K562 (cell line): ENCODE results near the gene DBF4B. TPM values are rescaled to one million over a fixed set of nuclear protein-coding genes. Genes with fewer than 3 reads are reported as not detected.
A peak's percentile ranks its signal among the peaks of the same experiment; 100 is the strongest.

Experiments used
- ADNP ChIP-seq: fragments of 200-800 bp; sonication (Bioruptor generic); IDR thresholded peaks from 2 replicates; pipeline ENCODE4 v1.6.1; 2016; ENCODE audit warnings: missing genetic modification characterization, missing compliant biosample characterization
- ARID1B ChIP-seq: fragments of 450-650 bp; IDR thresholded peaks from 2 replicates; pipeline ENCODE4 v1.6.1; 2016; ENCODE audit warnings: antibody characterized with exemption, mild to moderate bottlenecking, inconsistent platforms
- HDAC2 ChIP-seq: fragments of 450-650 bp; IDR thresholded peaks from 2 replicates; pipeline ENCODE4 v1.6.1; 2016; ENCODE audit warnings: mild to moderate bottlenecking
- L3MBTL2 ChIP-seq: fragments of 450-650 bp; IDR thresholded peaks from 2 replicates; pipeline ENCODE4 v1.6.1; 2016; ENCODE audit warnings: mild to moderate bottlenecking, moderate library complexity
- MAFF ChIP-seq: IDR thresholded peaks from 2 replicates; pipeline ENCODE4 v1.6.1; 2012; ENCODE audit warnings: low read length, improper control_type of control experiment
- NR3C1 ChIP-seq: sonication (generic); formaldehyde crosslinking; IDR thresholded peaks from 2 replicates; pipeline ENCODE4 v1.8.1; 2022; ENCODE audit warnings: missing genetic modification reagents
- RUNX1 ChIP-seq: sonication (generic); IDR thresholded peaks from 2 replicates; pipeline ENCODE4 v1.6.1; 2016; ENCODE audit warnings: antibody characterized with exemption, low read depth
- ZNF263 ChIP-seq: sonication (generic); formaldehyde crosslinking; IDR thresholded peaks from 2 replicates; pipeline ENCODE4 v1.8.0; 2022; ENCODE audit warnings: mild to moderate bottlenecking, missing genetic modification reagents, borderline replicate concordance
- ZSCAN32 ChIP-seq: fragments of 450-650 bp; formaldehyde crosslinking; IDR thresholded peaks from 2 replicates; pipeline ENCODE4 v1.4.0; 2020; ENCODE audit warnings: mild to moderate bottlenecking, moderate library complexity
- polyA plus RNA-seq, 8 experiments: library from polyadenylated mRNA; depleted of rRNA in 4 of 8; stranded (reverse) in 5 of 8; unstranded in 3 of 8; fragments of >200 nt; fragmentation: Nextera tagmentation in 2 of 8; fragmentation: Illumina TruSeq in 1 of 8; extraction: Ambion mirVana in 2 of 8; extraction: Trizol in 1 of 8; gene quantifications; 2 replicates each; pipeline versions ENCODE4 v1.2.1 to v1.2.3, GENCODE V29; 2011 to 2014; ENCODE audit warnings: inconsistent platforms in 1 of 8, missing spikeins in 1 of 8
- total RNA-seq, 7 experiments: library from RNA; depleted of rRNA in 6 of 7; stranded (reverse); fragments of >200 nt in 6 of 7; fragmentation: Illumina TruSeq in 2 of 7; extraction: Trizol in 2 of 7; gene quantifications; 2 replicates each; pipeline versions ENCODE4 v1.2.1 to v1.2.3, GENCODE V29; 2011 to 2021; ENCODE audit warnings: low replicate concordance in 1 of 7
- TF ChIP-seq, protein P1 (sequence below): fragments of 450-650 bp; IDR thresholded peaks from 2 replicates; pipeline ENCODE4 v1.6.1; 2016; ENCODE audit warnings: low read depth, mild to moderate bottlenecking, moderate library complexity
- TF ChIP-seq, protein P2 (sequence below): sonication (generic); formaldehyde crosslinking; IDR thresholded peaks from 2 replicates; pipeline ENCODE4 v1.8.1; 2023; ENCODE audit warnings: mild to moderate bottlenecking, missing genetic modification reagents
- TF ChIP-seq, protein P3 (sequence below), 2 experiments: fragments of 450-650 bp; IDR thresholded peaks; 2 replicates each; pipeline ENCODE4 v1.6.1; 2018; ENCODE audit warnings: mild to moderate bottlenecking in 2 of 2, low read depth in 1 of 2; ENCODE audit not compliant: partially characterized antibody in 2 of 2
- TF ChIP-seq, protein P4 (sequence below): sonication (generic); formaldehyde crosslinking; IDR thresholded peaks from 2 replicates; pipeline ENCODE4 v1.8.1; 2023; ENCODE audit warnings: missing genetic modification reagents, mild to moderate bottlenecking, borderline replicate concordance
- TF ChIP-seq, protein P5 (sequence below): fragments of 450-650 bp; IDR thresholded peaks from one replicate; pipeline ENCODE4 v1.6.1; 2018; ENCODE audit warnings: mild to moderate bottlenecking, moderate library complexity; ENCODE audit not compliant: partially characterized antibody

Gene DBF4B
- total and polyA plus RNA-seq, 9 of the 15 experiments (the other 6 are each of a cell fraction or from before 2014, with no cell fraction given), result 2.5 to 26.9 (median 14.6) TPM

DNA sequence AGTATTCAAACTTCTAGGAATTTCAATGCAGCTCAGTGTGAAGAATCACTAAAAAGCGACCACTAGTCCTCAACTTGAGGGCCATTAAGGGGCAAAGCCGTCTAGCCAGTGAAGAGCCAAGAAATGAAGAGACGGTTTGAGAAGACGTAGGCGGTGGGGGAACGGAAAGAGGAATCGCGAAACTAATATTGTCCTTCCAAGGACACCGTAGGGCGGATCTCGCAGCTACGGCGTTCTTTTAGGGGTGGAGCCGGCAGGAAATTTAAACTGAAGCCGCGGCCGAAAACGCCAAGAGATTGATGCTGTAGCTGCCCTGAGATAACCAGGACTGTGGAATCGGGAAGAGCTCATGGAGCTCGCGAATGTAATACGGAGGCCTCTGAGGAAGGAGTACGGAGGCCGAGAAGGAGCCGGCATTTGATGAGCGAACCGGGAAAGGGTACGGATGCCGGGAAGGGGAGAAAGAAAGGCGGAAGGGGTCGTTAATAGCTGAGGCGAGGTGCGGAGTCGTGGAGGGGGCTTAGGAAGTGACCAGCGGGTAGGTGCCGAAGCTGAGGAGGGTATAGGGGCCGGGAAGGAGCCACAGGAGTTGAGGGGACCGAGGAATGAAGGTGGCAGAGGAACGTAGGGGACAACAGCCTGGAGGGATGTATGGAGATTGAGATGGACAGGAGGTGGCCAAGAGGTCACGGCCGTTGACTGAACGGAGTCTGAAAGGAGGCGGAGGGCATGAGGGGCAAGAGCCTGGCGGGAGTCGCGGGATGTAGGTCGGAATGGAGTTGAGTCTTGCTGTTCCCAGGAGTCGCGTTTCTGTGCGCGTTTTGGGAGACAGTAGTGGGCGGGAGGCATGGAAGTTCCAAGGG is at the start of gene DBF4B (continued):
- TF ChIP-seq, protein P1, sequence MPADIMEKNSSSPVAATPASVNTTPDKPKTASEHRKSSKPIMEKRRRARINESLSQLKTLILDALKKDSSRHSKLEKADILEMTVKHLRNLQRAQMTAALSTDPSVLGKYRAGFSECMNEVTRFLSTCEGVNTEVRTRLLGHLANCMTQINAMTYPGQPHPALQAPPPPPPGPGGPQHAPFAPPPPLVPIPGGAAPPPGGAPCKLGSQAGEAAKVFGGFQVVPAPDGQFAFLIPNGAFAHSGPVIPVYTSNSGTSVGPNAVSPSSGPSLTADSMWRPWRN, result no peak
- TF ChIP-seq HDAC2, result 0 out of 2 replicates have a peak, but pooled peaks have one; percentile 17
- no peak for TF ChIP-seq MAFF
- 0 out of 2 replicates have a peak, but pooled peaks have one; percentile 14 for TF ChIP-seq ZNF263 (CRISPR knock-in tag)
- TF ChIP-seq ADNP (tag), result no peak
- TF ChIP-seq ZSCAN32, result no peak
- TF ChIP-seq, protein P2, sequence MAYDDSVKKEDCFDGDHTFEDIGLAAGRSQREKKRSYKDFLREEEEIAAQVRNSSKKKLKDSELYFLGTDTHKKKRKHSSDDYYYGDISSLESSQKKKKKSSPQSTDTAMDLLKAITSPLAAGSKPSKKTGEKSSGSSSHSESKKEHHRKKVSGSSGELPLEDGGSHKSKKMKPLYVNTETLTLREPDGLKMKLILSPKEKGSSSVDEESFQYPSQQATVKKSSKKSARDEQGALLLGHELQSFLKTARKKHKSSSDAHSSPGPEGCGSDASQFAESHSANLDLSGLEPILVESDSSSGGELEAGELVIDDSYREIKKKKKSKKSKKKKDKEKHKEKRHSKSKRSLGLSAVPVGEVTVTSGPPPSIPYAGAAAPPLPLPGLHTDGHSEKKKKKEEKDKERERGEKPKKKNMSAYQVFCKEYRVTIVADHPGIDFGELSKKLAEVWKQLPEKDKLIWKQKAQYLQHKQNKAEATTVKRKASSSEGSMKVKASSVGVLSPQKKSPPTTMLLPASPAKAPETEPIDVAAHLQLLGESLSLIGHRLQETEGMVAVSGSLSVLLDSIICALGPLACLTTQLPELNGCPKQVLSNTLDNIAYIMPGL (CRISPR knock-in tag), result no peak
- no peak for TF ChIP-seq RUNX1
- TF ChIP-seq L3MBTL2, result peak; percentile 47; the same call in 1 of the 2 replicates
- TF ChIP-seq, protein P3, sequence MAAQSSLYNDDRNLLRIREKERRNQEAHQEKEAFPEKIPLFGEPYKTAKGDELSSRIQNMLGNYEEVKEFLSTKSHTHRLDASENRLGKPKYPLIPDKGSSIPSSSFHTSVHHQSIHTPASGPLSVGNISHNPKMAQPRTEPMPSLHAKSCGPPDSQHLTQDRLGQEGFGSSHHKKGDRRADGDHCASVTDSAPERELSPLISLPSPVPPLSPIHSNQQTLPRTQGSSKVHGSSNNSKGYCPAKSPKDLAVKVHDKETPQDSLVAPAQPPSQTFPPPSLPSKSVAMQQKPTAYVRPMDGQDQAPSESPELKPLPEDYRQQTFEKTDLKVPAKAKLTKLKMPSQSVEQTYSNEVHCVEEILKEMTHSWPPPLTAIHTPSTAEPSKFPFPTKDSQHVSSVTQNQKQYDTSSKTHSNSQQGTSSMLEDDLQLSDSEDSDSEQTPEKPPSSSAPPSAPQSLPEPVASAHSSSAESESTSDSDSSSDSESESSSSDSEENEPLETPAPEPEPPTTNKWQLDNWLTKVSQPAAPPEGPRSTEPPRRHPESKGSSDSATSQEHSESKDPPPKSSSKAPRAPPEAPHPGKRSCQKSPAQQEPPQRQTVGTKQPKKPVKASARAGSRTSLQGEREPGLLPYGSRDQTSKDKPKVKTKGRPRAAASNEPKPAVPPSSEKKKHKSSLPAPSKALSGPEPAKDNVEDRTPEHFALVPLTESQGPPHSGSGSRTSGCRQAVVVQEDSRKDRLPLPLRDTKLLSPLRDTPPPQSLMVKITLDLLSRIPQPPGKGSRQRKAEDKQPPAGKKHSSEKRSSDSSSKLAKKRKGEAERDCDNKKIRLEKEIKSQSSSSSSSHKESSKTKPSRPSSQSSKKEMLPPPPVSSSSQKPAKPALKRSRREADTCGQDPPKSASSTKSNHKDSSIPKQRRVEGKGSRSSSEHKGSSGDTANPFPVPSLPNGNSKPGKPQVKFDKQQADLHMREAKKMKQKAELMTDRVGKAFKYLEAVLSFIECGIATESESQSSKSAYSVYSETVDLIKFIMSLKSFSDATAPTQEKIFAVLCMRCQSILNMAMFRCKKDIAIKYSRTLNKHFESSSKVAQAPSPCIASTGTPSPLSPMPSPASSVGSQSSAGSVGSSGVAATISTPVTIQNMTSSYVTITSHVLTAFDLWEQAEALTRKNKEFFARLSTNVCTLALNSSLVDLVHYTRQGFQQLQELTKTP (IDR thresholded peaks at IDR 0.05; ENCODE audit: low read depth in 1 of 2, partially characterized antibody in 2 of 2), result peak; percentile 33 to 70
- no peak; the same call in 1 of the 2 replicates for TF ChIP-seq ARID1B
- TF ChIP-seq NR3C1 (CRISPR knock-in tag), result no peak
- TF ChIP-seq, protein P4, sequence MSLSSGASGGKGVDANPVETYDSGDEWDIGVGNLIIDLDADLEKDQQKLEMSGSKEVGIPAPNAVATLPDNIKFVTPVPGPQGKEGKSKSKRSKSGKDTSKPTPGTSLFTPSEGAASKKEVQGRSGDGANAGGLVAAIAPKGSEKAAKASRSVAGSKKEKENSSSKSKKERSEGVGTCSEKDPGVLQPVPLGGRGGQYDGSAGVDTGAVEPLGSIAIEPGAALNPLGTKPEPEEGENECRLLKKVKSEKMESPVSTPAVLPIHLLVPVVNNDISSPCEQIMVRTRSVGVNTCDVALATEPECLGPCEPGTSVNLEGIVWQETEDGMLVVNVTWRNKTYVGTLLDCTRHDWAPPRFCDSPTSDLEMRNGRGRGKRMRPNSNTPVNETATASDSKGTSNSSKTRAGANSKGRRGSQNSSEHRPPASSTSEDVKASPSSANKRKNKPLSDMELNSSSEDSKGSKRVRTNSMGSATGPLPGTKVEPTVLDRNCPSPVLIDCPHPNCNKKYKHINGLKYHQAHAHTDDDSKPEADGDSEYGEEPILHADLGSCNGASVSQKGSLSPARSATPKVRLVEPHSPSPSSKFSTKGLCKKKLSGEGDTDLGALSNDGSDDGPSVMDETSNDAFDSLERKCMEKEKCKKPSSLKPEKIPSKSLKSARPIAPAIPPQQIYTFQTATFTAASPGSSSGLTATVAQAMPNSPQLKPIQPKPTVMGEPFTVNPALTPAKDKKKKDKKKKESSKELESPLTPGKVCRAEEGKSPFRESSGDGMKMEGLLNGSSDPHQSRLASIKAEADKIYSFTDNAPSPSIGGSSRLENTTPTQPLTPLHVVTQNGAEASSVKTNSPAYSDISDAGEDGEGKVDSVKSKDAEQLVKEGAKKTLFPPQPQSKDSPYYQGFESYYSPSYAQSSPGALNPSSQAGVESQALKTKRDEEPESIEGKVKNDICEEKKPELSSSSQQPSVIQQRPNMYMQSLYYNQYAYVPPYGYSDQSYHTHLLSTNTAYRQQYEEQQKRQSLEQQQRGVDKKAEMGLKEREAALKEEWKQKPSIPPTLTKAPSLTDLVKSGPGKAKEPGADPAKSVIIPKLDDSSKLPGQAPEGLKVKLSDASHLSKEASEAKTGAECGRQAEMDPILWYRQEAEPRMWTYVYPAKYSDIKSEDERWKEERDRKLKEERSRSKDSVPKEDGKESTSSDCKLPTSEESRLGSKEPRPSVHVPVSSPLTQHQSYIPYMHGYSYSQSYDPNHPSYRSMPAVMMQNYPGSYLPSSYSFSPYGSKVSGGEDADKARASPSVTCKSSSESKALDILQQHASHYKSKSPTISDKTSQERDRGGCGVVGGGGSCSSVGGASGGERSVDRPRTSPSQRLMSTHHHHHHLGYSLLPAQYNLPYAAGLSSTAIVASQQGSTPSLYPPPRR (CRISPR knock-in tag), result no peak
- TF ChIP-seq, protein P5, sequence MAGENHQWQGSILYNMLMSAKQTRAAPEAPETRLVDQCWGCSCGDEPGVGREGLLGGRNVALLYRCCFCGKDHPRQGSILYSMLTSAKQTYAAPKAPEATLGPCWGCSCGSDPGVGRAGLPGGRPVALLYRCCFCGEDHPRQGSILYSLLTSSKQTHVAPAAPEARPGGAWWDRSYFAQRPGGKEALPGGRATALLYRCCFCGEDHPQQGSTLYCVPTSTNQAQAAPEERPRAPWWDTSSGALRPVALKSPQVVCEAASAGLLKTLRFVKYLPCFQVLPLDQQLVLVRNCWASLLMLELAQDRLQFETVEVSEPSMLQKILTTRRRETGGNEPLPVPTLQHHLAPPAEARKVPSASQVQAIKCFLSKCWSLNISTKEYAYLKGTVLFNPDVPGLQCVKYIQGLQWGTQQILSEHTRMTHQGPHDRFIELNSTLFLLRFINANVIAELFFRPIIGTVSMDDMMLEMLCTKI, result no peak
